Fibroblast of skin of abdomen (primary cell): Measurements from ENCODE around the gene SPECC1.
"Not testable (repeated sequence)": the region's sequence is repeated elsewhere in the genome, so short reads cannot be mapped to it uniquely, and the experiment has no call there.

Experiments
- DNase-seq: peaks from one replicate; pipeline ENCODE4 v3.0.0-alpha.2; 2013

Gene SPECC1

DNA sequence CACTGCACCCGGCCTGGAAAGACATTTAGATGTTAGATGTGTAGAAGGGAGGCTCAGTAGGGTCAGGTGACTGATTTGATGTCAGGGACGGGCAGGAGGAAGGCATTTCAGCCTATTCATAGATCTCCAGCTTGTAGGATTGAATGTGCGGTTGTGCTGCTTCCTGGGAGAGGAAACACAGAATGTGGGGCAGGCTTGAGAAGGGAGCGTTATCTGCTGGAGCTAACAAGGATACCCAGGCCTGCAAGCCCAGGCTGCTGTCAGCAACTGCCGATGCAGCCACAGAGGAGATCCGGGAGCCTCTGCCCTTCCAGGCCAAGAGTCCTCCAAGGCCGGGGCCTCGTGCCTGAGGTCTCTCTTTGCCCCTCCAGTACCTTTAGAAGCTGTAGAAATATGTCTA, 205.6 kb downstream of the SPECC1 start:
- DNase-seq: no peak

DNA sequence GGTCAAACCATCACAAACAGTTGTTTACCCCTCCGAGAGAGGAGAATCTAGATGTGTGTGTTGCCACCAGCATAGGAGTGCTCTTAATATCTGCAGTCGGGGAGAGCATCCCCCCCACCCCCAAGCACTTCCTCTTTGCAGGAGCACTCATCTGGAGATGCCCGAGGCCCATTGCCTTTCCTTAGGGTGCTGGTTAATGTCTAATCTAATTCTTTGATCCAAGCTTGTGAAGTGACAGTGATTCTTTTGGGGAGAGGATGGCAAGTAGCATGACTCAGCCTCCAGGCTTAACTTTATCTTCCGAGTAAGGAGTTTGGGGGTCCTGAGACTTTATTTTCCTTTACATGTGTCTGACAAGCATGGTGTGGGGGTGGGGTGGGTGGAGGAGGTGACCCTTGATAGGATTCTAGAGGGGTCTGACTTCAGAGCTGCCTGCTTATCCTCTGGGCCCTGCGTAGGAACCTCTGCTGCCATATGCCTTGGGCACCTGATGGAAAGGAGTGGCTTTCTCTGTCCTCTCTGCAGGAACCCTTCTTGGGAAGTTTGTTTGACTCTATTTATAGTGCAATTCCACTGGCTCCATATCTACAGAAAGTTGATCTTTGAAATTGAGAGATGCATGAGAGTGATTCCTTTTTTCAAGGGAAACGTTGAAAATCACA, 207.1 kb downstream of the SPECC1 start:
- DNase-seq: no peak

GRCh38 chr17:20216853-20217252, 207.7 kb downstream of the SPECC1 start:
- no peak for DNase-seq

- no peak for DNase-seq
Measured at GRCh38 chr17:20217677-20218076, 208.5 kb downstream of the SPECC1 start.

GRCh38 chr17:20218272-20218671, 209.1 kb downstream of the SPECC1 start:
- no peak for DNase-seq

DNA sequence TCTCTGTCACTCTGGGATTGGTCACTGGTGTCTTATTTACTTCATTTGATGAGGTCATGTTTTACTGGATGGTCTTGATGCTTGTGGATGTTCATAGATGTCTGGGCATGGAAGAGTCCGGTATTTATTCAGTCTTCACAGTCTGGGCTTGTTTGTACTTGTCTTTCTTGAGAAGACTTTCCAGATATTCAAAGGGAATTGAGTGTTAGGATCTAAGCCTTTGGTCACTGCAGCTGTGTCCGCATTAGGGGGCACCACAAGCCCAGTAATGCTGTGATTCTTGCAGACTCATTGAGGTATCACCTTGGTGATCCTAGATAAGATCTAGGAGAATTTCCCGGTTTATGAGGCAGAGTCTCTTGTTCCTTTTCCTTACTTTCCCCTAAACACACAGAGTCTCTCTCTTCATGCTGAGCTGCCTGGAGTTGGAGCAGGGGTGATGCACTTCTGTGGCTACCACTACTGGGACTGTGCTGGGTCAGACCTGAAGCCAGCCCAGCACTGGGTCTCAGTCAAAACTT, 214.7 kb downstream of the SPECC1 start:
- DNase-seq: no peak

DNA sequence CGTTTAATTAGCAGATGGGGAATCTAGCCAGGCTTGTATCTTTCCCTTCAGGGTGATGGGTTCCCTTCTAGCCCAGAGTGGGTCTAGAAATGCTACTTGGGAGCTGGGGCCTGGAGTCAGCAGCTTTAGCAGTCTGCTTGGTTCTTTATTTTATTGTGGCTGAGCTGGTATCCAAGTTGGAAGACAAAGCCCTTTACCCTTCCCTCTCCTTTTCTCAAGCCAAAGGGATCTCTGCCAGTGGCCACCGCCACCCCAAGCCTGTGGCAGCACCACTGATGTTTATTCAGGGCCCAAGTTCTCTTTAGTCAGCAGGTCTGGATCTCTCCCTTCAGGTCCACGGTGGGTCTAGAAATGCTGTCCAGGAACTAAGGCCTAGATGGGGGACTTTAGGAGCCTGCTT, 215.2 kb downstream of the SPECC1 start:
- no peak for DNase-seq

DNA sequence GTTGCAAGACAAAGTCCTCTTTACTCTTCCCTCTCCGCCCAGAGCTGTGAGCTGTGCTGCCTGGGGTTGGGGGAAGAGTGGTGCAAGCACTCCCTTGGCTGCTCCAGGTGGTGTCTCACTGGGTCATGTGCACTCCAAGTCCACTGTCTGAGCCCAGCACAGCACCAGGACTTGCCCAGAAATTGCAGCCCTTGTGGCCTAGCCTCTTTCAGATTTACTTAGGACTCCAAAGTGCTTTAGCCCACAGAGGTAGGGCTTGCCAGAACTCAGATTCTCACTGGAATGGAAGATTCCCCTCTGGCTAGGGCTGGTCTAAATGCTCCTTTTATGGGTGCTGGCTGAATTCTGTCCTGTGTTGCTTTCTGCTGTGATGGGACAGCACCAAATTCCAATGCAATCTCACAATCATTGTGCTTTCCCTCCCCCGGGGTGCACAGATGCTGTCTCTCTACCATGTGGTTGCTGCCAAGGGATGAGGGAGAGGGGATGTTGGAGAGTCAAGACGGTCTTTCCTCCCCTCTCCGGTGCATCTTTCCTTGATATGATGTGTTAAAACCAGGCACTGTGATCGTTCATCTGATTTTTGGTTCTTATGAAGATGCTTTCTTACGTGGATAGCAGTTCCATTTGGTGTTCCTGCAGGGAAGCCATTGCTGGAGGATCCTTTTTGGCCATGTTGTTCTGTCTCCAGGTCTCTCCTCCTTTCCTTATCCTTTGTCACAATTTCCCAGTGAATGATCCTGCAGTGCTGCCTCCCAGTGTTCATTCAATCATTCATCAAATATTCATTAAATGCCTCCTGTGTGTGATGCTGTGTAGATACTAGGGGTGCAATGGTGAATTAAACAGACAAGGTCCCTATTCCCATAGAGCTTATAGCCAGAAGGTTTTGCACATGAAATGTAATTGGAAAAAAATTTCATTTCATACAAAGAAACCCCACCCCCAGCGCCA, 216.3 kb downstream of the SPECC1 start:
- DNase-seq: no peak

DNA sequence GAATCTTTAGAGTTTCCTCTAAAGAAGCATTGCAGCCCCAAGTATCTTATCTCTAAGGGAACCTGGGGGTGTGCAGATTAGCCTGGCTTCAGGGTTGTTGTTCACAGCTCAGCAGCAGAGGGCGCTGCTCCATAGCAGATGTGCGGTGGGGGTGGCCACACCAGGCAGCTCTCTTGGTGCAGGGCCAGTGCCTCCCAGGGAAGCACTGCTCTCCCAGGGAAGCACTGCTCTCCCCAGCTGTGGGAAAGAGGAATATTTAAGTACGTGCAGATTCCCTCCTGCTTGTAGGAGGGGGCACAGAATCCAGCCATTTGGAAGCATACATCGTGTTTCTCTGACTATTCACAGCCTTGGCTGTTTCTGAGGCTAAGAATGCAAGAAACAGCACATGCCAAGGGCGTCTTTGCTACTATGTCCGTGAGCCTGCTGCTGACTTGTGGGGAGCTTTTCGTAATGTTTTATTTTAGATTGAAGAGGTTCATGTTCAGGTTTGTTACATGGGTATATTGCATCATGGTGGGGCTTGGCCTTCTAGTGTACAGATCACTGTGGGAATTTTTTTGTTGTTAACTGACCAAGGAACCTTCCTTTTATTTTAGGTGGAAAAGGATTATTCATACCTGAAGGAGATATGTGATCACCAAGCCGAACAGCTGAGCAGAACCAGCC, 217.8 kb downstream of the SPECC1 start:
- peak; percentile 89 for DNase-seq

DNA sequence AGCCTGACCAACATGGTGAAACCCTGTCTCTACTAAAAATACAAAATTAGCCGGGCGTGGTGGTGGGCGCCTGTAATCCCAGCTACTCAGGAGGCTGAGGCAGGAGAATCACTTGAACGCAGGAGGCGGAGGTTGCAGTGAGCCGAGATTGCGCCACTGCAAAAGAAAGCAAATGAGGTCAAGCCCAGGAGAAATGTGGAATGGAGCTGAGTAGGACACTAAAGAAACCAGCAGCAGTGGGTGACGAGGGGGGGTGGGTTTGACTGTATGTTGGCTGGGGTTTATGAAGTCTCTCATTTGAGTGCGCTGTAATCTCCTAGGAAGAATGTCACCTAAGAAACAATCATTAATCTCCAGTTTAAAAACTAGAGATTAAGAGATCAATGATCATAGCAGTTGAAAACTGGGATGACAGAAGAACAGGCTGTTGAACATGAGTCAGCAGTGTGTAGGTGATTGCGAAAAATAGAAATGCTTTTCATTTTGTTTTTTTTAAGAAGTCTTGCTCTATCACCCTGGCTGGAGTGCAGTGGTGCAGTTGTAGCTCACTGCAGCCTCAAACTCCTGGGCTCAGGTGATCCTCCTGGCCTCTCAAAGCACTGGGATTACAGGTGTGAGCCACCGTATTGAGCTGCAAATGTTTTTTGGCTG, 218.7 kb downstream of the SPECC1 start:
- peak; percentile 47 for DNase-seq

- DNase-seq: no peak
Measured at GRCh38 chr17:20228410-20228809, 219.3 kb downstream of the SPECC1 start.

- DNase-seq: peak; percentile 13
Measured at GRCh38 chr17:20228860-20229259, 219.7 kb downstream of the SPECC1 start.

- DNase-seq: no peak
Measured at GRCh38 chr17:20230924-20231323, 221.8 kb downstream of the SPECC1 start.

- DNase-seq: no peak
Measured at GRCh38 chr17:20232611-20233010, 223.5 kb downstream of the SPECC1 start.

DNA sequence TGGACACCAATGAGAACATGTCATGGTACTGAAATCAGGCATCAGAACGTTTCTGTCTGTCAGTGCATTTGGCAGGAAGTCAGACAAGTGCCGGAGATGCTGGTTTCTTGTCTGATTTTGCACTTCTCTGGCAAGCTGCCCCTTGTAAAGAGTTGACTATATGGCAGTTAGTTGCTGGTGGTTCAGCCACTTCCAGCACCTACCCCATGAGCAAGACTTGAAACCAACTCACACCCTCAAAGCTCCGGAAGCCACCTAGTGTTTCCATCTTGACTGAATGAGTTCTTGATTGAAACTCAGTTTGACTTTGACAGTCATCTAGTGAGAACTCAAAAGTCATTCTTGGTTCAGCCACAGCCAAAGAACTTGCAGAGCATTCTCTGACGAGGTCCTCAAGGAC, 225.1 kb downstream of the SPECC1 start:
- DNase-seq: no peak

DNA sequence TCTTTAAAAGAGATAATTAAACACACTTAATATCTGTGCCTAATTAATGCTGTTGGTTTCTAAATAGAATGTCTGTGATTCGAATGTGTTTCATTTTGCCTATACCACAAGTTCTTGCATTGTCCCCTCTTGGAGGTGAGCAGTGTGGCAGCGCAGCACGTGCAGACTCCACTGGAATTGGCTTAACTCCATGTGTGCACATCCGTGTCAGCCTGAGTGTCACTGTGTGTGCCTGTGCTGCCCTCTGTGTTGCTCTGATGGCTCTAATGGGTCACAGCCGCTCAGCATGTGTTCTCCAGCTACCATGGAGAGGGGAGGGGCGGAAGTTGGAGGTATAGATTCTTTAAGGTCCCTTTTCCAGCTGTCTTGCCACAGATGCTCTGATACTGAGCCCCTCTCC, 226.6 kb downstream of the SPECC1 start:
- no peak for DNase-seq

DNA sequence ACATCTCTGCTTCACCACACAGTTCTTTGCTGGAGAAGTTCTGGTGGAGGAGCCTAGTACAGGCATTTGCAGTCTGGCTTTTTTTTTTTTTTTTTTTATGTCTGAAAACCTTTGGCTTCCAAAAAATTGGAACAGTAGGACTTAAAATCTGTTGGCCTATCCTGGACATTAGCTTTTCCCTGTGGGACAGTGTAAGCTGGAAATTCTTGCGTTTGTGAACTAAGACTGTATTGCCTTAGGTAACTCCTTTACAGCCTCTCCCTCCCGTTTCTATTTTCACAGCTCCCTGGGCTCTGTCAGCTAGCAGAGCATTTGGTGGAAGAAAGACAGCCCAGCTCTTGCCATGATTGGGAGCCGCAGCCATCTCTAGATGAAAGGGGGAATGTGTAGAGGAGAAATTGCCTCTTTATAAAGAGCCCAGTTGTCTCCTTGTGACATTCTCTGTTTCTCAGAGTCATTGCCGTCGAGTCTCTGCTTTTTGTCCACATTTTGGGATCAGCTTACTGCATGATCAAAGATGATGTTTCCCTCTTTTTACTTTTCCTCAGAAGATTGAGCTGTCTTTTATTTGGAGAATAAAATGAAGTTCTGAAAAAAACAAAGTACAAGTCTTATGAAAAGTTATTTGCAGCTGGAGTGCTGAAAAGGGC, 227.5 kb downstream of the SPECC1 start:
- no peak for DNase-seq

DNA sequence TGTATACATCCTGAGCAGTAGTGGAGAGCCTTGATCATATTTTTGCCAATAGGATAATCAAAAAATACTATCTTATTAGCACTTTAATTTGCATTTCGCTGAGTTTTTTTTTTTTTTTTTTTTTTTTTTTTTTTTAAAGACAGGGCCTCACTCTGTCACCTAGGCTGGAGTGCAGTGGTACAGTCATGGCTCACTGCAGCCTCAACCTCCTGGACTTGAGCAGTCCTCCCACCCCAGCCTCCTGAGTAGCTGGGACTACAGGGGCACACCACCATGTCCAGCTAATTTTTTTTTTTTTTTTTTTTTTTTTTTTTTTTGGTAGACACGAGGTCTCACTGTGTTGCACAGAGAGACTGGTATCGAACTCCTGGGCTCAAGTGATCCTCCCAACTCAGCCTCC, 230.6 kb downstream of the SPECC1 start:
- DNase-seq: not testable (repeated sequence)

- no peak for DNase-seq
Measured at GRCh38 chr17:20241855-20242254, 232.7 kb downstream of the SPECC1 start.

DNA sequence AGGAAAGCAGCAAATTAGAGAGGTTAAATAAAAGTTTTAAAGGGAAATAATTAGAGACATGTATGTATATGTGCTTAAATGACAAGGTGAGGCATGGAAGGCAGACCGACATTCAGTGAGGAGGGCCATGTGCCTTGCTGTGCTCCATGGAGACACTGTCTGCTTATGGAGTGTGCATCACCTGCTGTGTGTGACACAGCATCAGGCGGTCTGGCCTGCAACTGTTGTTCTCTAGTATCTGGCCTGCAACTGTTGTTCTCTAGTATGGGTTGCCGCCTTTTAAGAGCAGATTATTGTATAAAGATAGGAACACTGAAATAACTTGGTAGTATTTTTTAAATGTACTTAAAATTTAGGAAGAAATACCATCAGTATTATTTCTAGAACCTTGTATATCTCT, 233.1 kb downstream of the SPECC1 start:
- no peak for DNase-seq

DNA sequence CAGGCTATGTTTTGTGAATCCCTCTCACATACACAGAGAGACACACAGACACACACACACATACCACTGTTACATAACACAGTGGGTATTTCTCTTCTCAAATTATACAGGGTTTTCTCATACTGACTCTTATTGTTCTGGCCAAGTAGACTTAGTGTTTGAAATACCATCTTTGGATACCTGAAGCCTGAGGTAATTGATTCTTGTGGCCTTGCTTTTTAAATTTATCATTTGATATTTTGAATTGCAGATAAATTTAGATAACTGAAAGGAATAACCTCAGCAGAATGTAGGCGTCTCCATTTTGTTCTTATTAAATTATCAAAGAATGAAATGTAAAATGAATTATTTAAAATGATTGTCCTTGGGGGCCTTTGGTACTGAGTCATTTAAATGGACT, 234.4 kb downstream of the SPECC1 start:
- DNase-seq: no peak

- DNase-seq: no peak
Measured at GRCh38 chr17:20244671-20245070, 235.5 kb downstream of the SPECC1 start.
